Measurements from ENCODE around the gene PODXL2. TPM values are rescaled to one million over a fixed set of nuclear protein-coding genes. Genes with fewer than 3 reads are reported as not detected.

PODXL2 gene
- total and polyA plus RNA-seq, 2 experiments from 2014 or later, result 18.4 to 57.6 TPM

DNA sequence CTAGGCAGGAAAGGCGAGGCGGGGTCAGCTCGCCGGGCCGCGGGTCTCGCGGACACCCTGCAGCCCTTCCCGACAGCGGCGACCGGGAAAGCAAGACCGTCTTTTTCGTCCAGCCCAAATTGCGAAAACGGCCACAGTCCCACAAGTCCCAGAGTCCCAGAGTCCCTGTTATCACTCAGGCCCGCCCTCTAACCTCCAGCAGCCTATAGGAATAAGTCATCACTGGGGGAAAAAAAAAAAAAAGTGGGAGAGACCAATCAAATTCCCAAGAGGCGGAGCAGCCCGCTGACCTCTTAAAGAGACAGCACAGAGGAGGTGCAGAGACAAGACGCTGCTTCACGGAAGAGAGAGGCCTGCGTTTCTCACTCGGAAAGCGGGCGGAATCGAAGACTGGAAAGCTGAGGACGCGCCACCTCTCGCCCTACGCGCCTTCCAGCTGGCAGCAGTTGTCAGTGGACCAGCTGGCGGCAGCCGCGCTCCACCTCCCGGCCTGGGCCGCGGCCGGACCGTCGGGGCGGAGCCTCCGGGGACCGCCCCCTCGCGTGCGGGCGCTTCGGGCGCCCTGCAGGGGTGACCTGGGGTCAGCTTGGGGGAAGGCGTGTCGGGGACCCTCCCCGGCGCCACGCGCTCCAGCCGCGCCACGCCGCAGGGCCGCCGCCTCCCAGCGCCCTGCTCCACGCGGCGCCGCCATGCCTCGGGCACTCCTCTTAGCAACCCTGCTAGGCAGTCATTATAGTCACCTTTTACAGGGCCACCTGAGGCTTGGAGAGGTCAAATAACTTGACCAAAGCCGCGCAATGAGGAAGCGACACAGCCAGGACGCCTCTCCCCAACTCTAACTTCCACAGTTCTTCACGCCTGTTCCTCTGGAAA is 38.2 kb upstream of the PODXL2 start, which contains the start of gene TPRA1:
TSS of gene TPRA1 (minus strand) at position 141 of the 873 bp plus-strand sequence. CDS start 10,587 bp downstream, outside the sequence.
- peak; percentile 83 for ATAC-seq
- peaks cover 23% of the 10 kb centered on the region for H3K4me1 Mint-ChIP-seq
- Histone ChIP-seq H3F3A (replicated peaks; ENCODE audit: low read depth) (peaks cover 8% of the 10 kb centered on the region), H3K27ac (ENCODE audit: low read depth) (peak within 1 kb of the TSS; percentile 95), H3K4me3 (peak within 1 kb of the TSS; percentile 80), H3K4me1 (ENCODE audit: insufficient read depth) (peaks cover 13% of the 10 kb centered on the region), H2AFZ (peak within 1 kb of the TSS; percentile 90; the same call in 1 of the 2 replicates), H3K9me2 (ENCODE audit: insufficient read depth) (no peaks in the 10 kb centered on the region), H4K20me1 (replicated peaks; ENCODE audit: insufficient read depth) (peaks cover 4% of the 10 kb centered on the region; the same call in 1 of the 2 replicates), H3K36me3 (ENCODE audit: insufficient read depth) (no peaks in the 10 kb centered on the region), H3K79me2 (replicated peaks; ENCODE audit: insufficient read depth) (peaks cover 21% of the 10 kb centered on the region), H3K27me3 (ENCODE audit: insufficient read depth) (peaks cover 5% of the 10 kb centered on the region; the same call in 1 of the 2 replicates), H3K4me2 (peak within 1 kb of the TSS; percentile 89)
- H3K27ac Mint-ChIP-seq, result peak within 1 kb of the TSS; percentile 92
- peaks cover 21% of the 10 kb centered on the region for H3K27me3 Mint-ChIP-seq (ENCODE audit: insufficient read depth, low read depth, poor library complexity)
- peak within 1 kb of the TSS; percentile 85 for H3K4me3 Mint-ChIP-seq
- no peak; the same call in 1 of the 2 replicates for TF ChIP-seq POLR2AphosphoS5 (IDR thresholded peaks at IDR 0.05; ENCODE audit: low read depth)
- TF ChIP-seq, protein P1, sequence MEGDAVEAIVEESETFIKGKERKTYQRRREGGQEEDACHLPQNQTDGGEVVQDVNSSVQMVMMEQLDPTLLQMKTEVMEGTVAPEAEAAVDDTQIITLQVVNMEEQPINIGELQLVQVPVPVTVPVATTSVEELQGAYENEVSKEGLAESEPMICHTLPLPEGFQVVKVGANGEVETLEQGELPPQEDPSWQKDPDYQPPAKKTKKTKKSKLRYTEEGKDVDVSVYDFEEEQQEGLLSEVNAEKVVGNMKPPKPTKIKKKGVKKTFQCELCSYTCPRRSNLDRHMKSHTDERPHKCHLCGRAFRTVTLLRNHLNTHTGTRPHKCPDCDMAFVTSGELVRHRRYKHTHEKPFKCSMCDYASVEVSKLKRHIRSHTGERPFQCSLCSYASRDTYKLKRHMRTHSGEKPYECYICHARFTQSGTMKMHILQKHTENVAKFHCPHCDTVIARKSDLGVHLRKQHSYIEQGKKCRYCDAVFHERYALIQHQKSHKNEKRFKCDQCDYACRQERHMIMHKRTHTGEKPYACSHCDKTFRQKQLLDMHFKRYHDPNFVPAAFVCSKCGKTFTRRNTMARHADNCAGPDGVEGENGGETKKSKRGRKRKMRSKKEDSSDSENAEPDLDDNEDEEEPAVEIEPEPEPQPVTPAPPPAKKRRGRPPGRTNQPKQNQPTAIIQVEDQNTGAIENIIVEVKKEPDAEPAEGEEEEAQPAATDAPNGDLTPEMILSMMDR (conservative IDR thresholded peaks at IDR 0.05; ENCODE audit: low read depth in 2 of 2), result peak in 1 of 2 experiments; percentile 20; a peak in 1 of 4 replicates
- TF ChIP-seq ETS1 (IDR thresholded peaks at IDR 0.05), result 0 out of 2 replicates have a peak, but pooled peaks have one; percentile 21
- TF ChIP-seq CREB1 (CRISPR knock-in tag; IDR thresholded peaks at IDR 0.05; ENCODE audit: low read depth), result 0 out of 2 replicates have a peak, but pooled peaks have one; percentile 32
- TF ChIP-seq JUNB (IDR thresholded peaks at IDR 0.05; ENCODE audit: unreplicated experiment), result peak; percentile 87
- TF ChIP-seq, protein P2, sequence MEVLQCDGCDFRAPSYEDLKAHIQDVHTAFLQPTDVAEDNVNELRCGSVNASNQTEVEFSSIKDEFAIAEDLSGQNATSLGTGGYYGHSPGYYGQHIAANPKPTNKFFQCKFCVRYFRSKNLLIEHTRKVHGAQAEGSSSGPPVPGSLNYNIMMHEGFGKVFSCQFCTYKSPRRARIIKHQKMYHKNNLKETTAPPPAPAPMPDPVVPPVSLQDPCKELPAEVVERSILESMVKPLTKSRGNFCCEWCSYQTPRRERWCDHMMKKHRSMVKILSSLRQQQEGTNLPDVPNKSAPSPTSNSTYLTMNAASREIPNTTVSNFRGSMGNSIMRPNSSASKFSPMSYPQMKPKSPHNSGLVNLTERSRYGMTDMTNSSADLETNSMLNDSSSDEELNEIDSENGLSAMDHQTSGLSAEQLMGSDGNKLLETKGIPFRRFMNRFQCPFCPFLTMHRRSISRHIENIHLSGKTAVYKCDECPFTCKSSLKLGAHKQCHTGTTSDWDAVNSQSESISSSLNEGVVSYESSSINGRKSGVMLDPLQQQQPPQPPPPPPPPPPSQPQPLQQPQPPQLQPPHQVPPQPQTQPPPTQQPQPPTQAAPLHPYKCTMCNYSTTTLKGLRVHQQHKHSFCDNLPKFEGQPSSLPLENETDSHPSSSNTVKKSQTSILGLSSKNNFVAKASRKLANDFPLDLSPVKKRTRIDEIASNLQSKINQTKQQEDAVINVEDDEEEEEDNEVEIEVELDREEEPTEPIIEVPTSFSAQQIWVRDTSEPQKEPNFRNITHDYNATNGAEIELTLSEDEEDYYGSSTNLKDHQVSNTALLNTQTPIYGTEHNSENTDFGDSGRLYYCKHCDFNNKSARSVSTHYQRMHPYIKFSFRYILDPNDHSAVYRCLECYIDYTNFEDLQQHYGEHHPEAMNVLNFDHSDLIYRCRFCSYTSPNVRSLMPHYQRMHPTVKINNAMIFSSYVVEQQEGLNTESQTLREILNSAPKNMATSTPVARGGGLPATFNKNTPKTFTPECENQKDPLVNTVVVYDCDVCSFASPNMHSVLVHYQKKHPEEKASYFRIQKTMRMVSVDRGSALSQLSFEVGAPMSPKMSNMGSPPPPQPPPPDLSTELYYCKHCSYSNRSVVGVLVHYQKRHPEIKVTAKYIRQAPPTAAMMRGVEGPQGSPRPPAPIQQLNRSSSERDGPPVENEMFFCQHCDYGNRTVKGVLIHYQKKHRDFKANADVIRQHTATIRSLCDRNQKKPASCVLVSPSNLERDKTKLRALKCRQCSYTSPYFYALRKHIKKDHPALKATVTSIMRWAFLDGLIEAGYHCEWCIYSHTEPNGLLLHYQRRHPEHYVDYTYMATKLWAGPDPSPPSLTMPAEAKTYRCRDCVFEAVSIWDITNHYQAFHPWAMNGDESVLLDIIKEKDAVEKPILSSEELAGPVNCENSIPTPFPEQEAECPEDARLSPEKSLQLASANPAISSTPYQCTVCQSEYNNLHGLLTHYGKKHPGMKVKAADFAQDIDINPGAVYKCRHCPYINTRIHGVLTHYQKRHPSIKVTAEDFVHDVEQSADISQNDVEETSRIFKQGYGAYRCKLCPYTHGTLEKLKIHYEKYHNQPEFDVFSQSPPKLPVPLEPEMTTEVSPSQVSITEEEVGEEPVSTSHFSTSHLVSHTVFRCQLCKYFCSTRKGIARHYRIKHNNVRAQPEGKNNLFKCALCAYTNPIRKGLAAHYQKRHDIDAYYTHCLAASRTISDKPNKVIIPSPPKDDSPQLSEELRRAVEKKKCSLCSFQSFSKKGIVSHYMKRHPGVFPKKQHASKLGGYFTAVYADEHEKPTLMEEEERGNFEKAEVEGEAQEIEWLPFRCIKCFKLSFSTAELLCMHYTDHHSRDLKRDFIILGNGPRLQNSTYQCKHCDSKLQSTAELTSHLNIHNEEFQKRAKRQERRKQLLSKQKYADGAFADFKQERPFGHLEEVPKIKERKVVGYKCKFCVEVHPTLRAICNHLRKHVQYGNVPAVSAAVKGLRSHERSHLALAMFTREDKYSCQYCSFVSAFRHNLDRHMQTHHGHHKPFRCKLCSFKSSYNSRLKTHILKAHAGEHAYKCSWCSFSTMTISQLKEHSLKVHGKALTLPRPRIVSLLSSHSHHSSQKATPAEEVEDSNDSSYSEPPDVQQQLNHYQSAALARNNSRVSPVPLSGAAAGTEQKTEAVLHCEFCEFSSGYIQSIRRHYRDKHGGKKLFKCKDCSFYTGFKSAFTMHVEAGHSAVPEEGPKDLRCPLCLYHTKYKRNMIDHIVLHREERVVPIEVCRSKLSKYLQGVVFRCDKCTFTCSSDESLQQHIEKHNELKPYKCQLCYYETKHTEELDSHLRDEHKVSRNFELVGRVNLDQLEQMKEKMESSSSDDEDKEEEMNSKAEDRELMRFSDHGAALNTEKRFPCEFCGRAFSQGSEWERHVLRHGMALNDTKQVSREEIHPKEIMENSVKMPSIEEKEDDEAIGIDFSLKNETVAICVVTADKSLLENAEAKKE (CRISPR knock-in tag; IDR thresholded peaks at IDR 0.05), result no peak
- DNase-seq (ENCODE audit: low spot score), result peak; percentile 98
- H3K9me3 Mint-ChIP-seq, result no peaks in the 10 kb centered on the region
- peaks cover 3% of the 10 kb centered on the region; the same call in 1 of the 3 replicates for H3K36me3 Mint-ChIP-seq (ENCODE audit: low read depth)
